Heart right ventricle (tissue), 16 donors: ENCODE results near the gene KYNU. TPM values are rescaled to one million over a fixed set of nuclear protein-coding genes. Genes with fewer than 3 reads are reported as not detected.
A peak's percentile ranks its signal among the peaks of the same experiment; 100 is the strongest.
"Not testable (repeated sequence)": the region's sequence is repeated elsewhere in the genome, so short reads cannot be mapped to it uniquely, and the experiment has no call there.

Experiments
- ATAC-seq, 8 donors: fragments of 200-7000 bp; cut with Tn5 transposase; one replicate each; pipeline ENCODE4 v1.9.1; 2020; ENCODE audit warnings: mild to moderate bottlenecking in 8 of 8, moderate library complexity in 8 of 8, moderate number of reproducible peaks in 1 of 8
- DNase-seq, 2 donors: peaks; one replicate each; pipeline ENCODE4 v3.0.0-alpha.2; 2020
- H3K27ac ChIP-seq, 10 donors: fragments of 200-600 bp; sonication (generic) in 2 of 10; one replicate each; pipeline versions ENCODE4 v1.5.0 to v1.8.0; 2020 to 2022; ENCODE audit warnings: mild to moderate bottlenecking in 3 of 10
- H3K27me3 ChIP-seq, 7 donors: fragments of 200-600 bp; one replicate each; pipeline ENCODE4 v1.8.0; 2021 to 2022; ENCODE audit warnings: mild to moderate bottlenecking in 2 of 7
- H3K36me3 ChIP-seq, 9 donors: fragments of 200-600 bp; sonication (generic) in 1 of 9; one replicate each; pipeline versions ENCODE4 v1.5.0 to v1.8.0; 2020 to 2022; ENCODE audit warnings: mild to moderate bottlenecking in 2 of 9
- H3K4me1 ChIP-seq, 9 donors: fragments of 200-600 bp; sonication (generic) in 1 of 9; one replicate each; pipeline versions ENCODE4 v1.5.0 to v1.8.0; 2020 to 2022; ENCODE audit warnings: mild to moderate bottlenecking in 4 of 9
- H3K4me3 ChIP-seq, 10 donors: fragments of 200-600 bp; sonication (generic) in 2 of 10; one replicate each; pipeline versions ENCODE4 v1.5.0 to v1.8.0; 2020 to 2022; ENCODE audit warnings: mild to moderate bottlenecking in 7 of 10, moderate library complexity in 2 of 10
- H3K9me3 ChIP-seq, 11 donors: fragments of 200-600 bp in 10 of 11; sonication (generic) in 2 of 11; one replicate each; pipeline versions ENCODE4 v1.5.0 to v1.8.0; 2013 to 2022; ENCODE audit warnings: mild to moderate bottlenecking in 2 of 11, control low read depth in 1 of 11, moderate library complexity in 1 of 11
- WGBS, 2 donors: extraction: QIAGEN DNeasy Blood & Tissue Kit; methylation state at CpG; one replicate each; pipeline ENCODE4 v1.1.7; 2013; ENCODE audit warnings: inconsistent platforms in 1 of 2; 5-methylcytosine and 5-hydroxymethylcytosine counted together
- intact Hi-C, 10 donors: fragments of 100-400 bp; cut with DNase I; formaldehyde crosslinking; loops; one replicate each; pipeline versions ENCODE4 v1.11.1 to v1.14.2; 2022
- polyA plus RNA-seq, 2 donors: library from polyadenylated mRNA; stranded (reverse); fragments of 200-250 nt; gene quantifications; one replicate each; pipeline ENCODE4 v1.2.3, GENCODE V29; 2013
- total RNA-seq, 10 donors: library from RNA; stranded (reverse); fragmentation: NEBNext Ultra II Directional in 3 of 10; extraction: Animal tissue kit (Norgen Biotek cat#: 25700) in 3 of 10; gene quantifications; one replicate each; pipeline versions ENCODE4 v1.2.1 to v1.2.4, GENCODE V29; 2021 to 2023
- TF ChIP-seq, protein P1 (sequence below), 9 donors: fragments of 200-600 bp; sonication (generic) in 2 of 9; IDR thresholded peaks; one replicate each; pipeline versions ENCODE4 v1.5.0 to v1.8.0; 2021 to 2022; ENCODE audit warnings: antibody characterized with exemption in 9 of 9, mild to moderate bottlenecking in 5 of 9, moderate library complexity in 1 of 9
- donor health status: Arrhythmogenic right ventricular cardiomyopathy.
- donor health status: ischemic (EF 13 %, LVEDD 7.1; RV severe dilation, severe dysfunction).
- donor health status: healthy with polysubstance abuse.
- donor health status: DM: no; HTN: yes; CAD: no.
- donor health status: DM: no; HTN: no; CAD: no.
- donor health status: ischemic (EF 25% LVEDD 6.9; RV normal size, moderate dysfunction).
- donor health status: ischemic (EF 25% LVEDD 5.7; RV mildly dilated, moderate dysfunction).
- donor health status: healthy.
- donor health status: DM: yes; HTN: yes; CAD: no.
- donor health status: Ischemic cardiomyopathy.
- donor health status: ischemic (EF 35%, LVEDD 5.7; RV mildly dilated, moderate dysfunction).
- donor health status: nonischemic (EF 11% LVEDD 7.7; RV severe dilation, severe dysfunction).
- donor health status: DM: yes; HTN: yes; CAD: no.
- donor health status: PGD.
- donor health status: ischemic (EF 29% LVEDD 5.4; RV normal size, mild dysfunction).
- donor health status: nonischemic (EF 23%, LVEDD 6.1; RV moderate dilation, normal function).

The KYNU gene
- total and polyA plus RNA-seq, 12 donors = 0.07 to 9.5 (median 0.78) TPM

DNA sequence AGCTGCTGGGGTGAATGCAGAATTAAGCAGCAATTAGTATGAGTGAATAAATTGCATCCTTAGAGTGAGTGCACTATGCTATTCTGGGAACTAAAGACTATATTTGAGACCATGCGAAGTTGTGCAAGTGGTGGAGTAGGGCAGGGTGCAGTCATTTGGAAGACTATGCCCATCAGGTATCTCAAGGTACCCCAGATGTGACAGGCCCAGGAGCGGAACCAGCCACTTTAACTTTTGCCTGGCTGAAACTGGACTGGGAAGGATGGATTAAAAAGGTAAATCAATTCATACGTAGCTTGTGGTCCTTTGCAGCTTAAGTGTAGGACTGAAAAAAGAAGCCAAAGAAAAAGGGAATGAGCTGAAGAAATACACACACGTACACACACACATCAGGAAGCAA is 1.7 kb downstream of the KYNU start:
- TF ChIP-seq, protein P1, sequence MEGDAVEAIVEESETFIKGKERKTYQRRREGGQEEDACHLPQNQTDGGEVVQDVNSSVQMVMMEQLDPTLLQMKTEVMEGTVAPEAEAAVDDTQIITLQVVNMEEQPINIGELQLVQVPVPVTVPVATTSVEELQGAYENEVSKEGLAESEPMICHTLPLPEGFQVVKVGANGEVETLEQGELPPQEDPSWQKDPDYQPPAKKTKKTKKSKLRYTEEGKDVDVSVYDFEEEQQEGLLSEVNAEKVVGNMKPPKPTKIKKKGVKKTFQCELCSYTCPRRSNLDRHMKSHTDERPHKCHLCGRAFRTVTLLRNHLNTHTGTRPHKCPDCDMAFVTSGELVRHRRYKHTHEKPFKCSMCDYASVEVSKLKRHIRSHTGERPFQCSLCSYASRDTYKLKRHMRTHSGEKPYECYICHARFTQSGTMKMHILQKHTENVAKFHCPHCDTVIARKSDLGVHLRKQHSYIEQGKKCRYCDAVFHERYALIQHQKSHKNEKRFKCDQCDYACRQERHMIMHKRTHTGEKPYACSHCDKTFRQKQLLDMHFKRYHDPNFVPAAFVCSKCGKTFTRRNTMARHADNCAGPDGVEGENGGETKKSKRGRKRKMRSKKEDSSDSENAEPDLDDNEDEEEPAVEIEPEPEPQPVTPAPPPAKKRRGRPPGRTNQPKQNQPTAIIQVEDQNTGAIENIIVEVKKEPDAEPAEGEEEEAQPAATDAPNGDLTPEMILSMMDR (IDR thresholded peaks at IDR 0.05) = no peak
- intact Hi-C loops = no loop called here
- no peaks in the 10 kb centered on the region for H3K27me3 ChIP-seq
- DNase-seq (no peak), ATAC-seq (no peak)
- peak overlapping the region in 1 of 10 donors; percentile 88 for H3K27ac ChIP-seq
- 89 to 90% methylated on average over 4 of the region's 4 CpGs for WGBS, 2 donors
- H3K4me1 ChIP-seq = peaks cover 0 to 23% (median 0%) of the 10 kb centered on the region in 9 donors
- H3K9me3 ChIP-seq = peaks cover 0 to 4% (median 0%) of the 10 kb centered on the region in 11 donors
- peak overlapping the region in 1 of 10 donors; percentile 48 for H3K4me3 ChIP-seq
- no peaks in the 10 kb centered on the region for H3K36me3 ChIP-seq

DNA sequence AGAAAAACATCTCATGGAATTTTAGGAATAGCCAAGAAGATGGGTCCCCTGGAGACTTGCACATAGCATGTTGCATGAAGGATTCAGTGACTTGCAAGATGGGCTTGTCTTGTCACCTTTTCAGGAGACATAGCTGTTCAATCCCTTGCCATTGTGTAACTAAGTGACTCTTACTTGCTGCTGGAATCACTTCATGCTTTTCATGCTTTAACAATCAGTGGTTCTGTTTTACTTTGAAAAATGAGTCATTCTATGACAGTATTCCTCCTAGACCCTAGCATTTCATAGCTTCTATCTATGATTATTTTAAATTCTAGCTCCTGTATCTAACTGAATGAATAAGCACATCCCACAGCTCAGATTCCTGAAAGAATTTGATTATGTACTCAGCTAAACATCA is 2.8 kb downstream of the KYNU start:
- Histone ChIP-seq H3K27ac (no peak overlapping the region), H3K27me3 (no peaks in the 10 kb centered on the region), H3K4me3 (peak overlapping the region in 1 of 10 donors; percentile 48), H3K9me3 (peaks cover 0 to 4% (median 0%) of the 10 kb centered on the region in 11 donors), H3K36me3 (peaks cover 0 to 2% (median 0%) of the 10 kb centered on the region in 9 donors), H3K4me1 (peaks cover 0 to 15% (median 0%) of the 10 kb centered on the region in 9 donors)
- TF ChIP-seq, protein P1 (IDR thresholded peaks at IDR 0.05) = no peak
- no peak for DNase-seq
- no peak for ATAC-seq
- intact Hi-C loops = no loop called here

DNA sequence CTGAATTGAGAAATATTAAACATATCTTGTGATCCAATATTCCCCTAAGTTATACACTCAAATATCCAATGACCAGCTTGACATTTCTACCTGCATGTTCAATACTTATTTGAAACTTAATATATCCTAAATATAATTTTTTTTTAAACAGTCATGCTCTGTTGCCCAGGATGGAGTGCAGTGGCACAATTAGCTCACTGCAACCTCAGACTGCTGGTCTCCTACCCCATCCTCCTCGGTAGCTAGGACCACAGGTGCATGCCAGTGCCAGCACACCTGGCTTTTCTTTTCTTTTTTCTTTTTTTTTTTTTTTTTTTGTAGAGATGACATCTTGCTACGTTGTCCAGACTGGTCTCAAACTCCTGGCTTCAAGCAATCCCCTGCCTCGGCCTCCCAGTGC is 4.2 kb downstream of the KYNU start:
- 78 to 96% methylated on average over 3 of the region's 3 CpGs for WGBS, 2 donors
- Histone ChIP-seq H3K4me1 (peaks cover 0 to 15% (median 0%) of the 10 kb centered on the region in 9 donors), H3K9me3 (peaks cover 0 to 4% (median 0%) of the 10 kb centered on the region in 11 donors), H3K36me3 (peaks cover 0 to 15% (median 0%) of the 10 kb centered on the region in 9 donors), H3K4me3 (no peak overlapping the region), H3K27ac (no peak overlapping the region), H3K27me3 (no peaks in the 10 kb centered on the region)
- TF ChIP-seq, protein P1 (IDR thresholded peaks at IDR 0.05) = no peak
- ATAC-seq (no peak), DNase-seq (no peak)
- intact Hi-C loops = no loop called here

DNA sequence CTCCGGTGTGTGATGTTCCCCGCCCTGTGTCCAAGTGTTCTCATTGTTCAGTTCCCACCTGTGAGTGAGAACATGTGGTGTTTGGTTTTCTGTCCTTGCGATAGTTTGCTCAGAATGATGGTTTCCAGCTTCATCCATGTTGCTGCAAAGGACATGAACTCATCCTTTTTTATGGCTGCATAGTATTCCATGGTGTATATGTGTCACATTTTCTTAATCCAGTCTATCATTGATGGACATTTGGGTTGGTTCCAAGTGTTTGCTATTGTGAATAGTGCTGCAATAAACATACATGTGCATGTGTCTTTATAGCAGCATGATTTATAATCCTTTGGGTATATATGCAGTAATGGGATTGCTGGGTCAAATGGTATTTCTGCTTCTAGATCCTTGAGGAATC is 5.0 kb downstream of the KYNU start:
- H3K4me3 ChIP-seq, H3K4me1 ChIP-seq, intact Hi-C loops, H3K27me3 ChIP-seq, H3K27ac ChIP-seq, ATAC-seq, DNase-seq, H3K9me3 ChIP-seq: not testable (repeated sequence)
- H3K36me3 ChIP-seq = peaks cover 0 to 16% (median 0%) of the 10 kb centered on the region in 9 donors
- WGBS, 2 donors = 96% methylated on average over 3 of the region's 3 CpGs

DNA sequence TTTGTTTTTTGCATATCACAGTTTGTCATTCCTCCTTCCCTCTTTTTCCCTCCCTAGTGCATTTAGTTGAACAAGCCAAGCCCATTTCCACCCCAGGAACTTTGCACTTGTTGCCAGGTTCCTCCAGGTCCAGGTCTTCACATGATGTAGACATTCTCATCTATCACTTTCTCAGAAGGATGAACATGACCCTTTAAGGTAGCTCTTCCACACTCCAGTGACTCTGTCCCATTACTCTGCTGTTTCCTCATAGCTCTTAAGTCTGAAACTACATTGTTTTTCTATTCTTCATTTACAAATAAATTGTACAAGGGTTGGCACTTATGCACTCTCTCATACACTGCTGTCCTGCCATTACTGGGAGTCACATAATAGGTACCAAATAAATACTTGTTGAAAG is 6.1 kb downstream of the KYNU start:
- Histone ChIP-seq H3K4me3 (no peak overlapping the region), H3K36me3 (peaks cover 0 to 16% (median 0%) of the 10 kb centered on the region in 9 donors), H3K27ac (no peak overlapping the region), H3K9me3 (peaks cover 0 to 4% (median 0%) of the 10 kb centered on the region in 11 donors), H3K27me3 (no peaks in the 10 kb centered on the region), H3K4me1 (peaks cover 0 to 8% (median 0%) of the 10 kb centered on the region in 9 donors)
- ATAC-seq (no peak), DNase-seq (no peak)
- TF ChIP-seq, protein P1 (IDR thresholded peaks at IDR 0.05) = no peak
- intact Hi-C loops = no loop called here
